Thyroid gland (tissue), 4 donors: ENCODE data around the gene PMFBP1. TPM values are rescaled to one million over a fixed set of nuclear protein-coding genes. Genes with fewer than 3 reads are reported as not detected.

ENCODE experiments used
- DNase-seq, 2 donors: peaks; one replicate each; pipeline ENCODE4 v3.0.0-alpha.2; 2019
- H3K27ac ChIP-seq, 3 donors: fragments of 200-600 bp; sonication (generic); 1 replicate in 2 of 3; 2 replicates in 1 of 3; pipeline ENCODE4 v1.5.1; 2016 to 2019; ENCODE audit warnings: mild to moderate bottlenecking in 1 of 3, moderate library complexity in 1 of 3
- H3K27me3 ChIP-seq: fragments of 200-600 bp; sonication (generic); one replicate; pipeline ENCODE4 v1.5.1; 2019
- H3K36me3 ChIP-seq, 2 donors: fragments of 200-600 bp; sonication (generic); one replicate each; pipeline ENCODE4 v1.5.1; 2016 to 2019
- H3K4me1 ChIP-seq, 2 donors: fragments of 200-600 bp; sonication (generic); one replicate each; pipeline ENCODE4 v1.5.1; 2017 to 2019
- H3K4me3 ChIP-seq, 3 donors: fragments of 200-600 bp; sonication (generic); replicated peaks in 1 of 3; 1 replicate in 2 of 3; 2 replicates in 1 of 3; pipeline ENCODE4 v1.5.1; 2016; ENCODE audit warnings: mild to moderate bottlenecking in 1 of 3
- H3K9me3 ChIP-seq: fragments of 200-600 bp; sonication (generic); one replicate; pipeline ENCODE4 v1.5.1; 2017
- POLR2A ChIP-seq, 2 donors: fragments of 450-650 bp; IDR thresholded peaks; one replicate each; pipeline ENCODE4 v1.6.1; 2017; ENCODE audit warnings: antibody characterized with exemption in 2 of 2, mild to moderate bottlenecking in 2 of 2, moderate library complexity in 1 of 2
- WGBS, 2 donors: methylation state at CpG; one replicate each; pipeline ENCODE4 v1.1.5; 2017; 5-methylcytosine and 5-hydroxymethylcytosine counted together
- intact Hi-C: fragments of 100-400 bp; cut with DNase I; formaldehyde crosslinking; loops from one replicate; pipeline ENCODE4 v1.15.1; 2023
- total RNA-seq, 4 donors: library from RNA; depleted of rRNA; stranded (reverse); fragments of >200 nt; gene quantifications; one replicate each; pipeline ENCODE4 v1.2.3, GENCODE V29; 2016
- TF ChIP-seq, protein P1 (sequence below), 6 experiments: fragments of 200-600 bp in 3 of 6; fragments of 450-650 bp in 3 of 6; sonication (generic) in 3 of 6; IDR thresholded peaks; one replicate each; pipeline ENCODE4 v1.5.1; 2016 to 2019; ENCODE audit warnings: antibody characterized with exemption in 6 of 6, mild to moderate bottlenecking in 2 of 6, inconsistent platforms in 1 of 6, moderate library complexity in 1 of 6

Gene PMFBP1
- total RNA-seq, 4 donors from 2014 or later, result 0.54 to 0.88 (median 0.67) TPM; not detected in 1

DNA sequence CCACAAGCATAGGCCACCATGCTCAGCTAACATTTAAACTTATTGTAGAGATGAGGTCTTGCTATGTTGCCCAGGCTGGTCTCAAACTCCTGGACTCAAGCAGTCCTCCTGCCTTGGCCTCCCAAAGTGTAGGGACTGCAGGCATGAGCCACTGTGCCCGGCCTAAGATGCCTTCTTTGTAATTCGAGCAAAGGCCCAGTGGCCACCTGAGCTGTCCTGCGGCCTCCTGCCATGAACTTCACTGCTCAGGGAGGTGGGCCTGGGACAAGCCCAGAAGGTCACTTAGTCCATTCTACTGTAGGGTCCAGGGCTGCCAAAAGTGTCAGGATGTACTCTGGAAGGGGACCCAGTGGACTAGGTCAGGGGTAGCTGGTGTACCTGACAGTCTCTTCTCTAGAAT lies 47.8 kb downstream of the PMFBP1 start:
- WGBS, 2 donors, result 96 to 100% methylated on average over 2 to 3 of the region's 3 CpGs
- no peak for DNase-seq
- no peaks in the 10 kb centered on the region for H3K36me3 ChIP-seq
- H3K9me3 ChIP-seq, result no peaks in the 10 kb centered on the region
- no peak overlapping the region for H3K27ac ChIP-seq
- no peaks in the 10 kb centered on the region for H3K4me1 ChIP-seq
- H3K27me3 ChIP-seq, result no peaks in the 10 kb centered on the region
- no peak for TF ChIP-seq POLR2A (IDR thresholded peaks at IDR 0.05)
- TF ChIP-seq, protein P1, sequence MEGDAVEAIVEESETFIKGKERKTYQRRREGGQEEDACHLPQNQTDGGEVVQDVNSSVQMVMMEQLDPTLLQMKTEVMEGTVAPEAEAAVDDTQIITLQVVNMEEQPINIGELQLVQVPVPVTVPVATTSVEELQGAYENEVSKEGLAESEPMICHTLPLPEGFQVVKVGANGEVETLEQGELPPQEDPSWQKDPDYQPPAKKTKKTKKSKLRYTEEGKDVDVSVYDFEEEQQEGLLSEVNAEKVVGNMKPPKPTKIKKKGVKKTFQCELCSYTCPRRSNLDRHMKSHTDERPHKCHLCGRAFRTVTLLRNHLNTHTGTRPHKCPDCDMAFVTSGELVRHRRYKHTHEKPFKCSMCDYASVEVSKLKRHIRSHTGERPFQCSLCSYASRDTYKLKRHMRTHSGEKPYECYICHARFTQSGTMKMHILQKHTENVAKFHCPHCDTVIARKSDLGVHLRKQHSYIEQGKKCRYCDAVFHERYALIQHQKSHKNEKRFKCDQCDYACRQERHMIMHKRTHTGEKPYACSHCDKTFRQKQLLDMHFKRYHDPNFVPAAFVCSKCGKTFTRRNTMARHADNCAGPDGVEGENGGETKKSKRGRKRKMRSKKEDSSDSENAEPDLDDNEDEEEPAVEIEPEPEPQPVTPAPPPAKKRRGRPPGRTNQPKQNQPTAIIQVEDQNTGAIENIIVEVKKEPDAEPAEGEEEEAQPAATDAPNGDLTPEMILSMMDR (IDR thresholded peaks at IDR 0.05), result no peak
- intact Hi-C loops, result loop anchor here (10.0 kb wide), 1 partner anchor 341 kb away; no protein-coding TSS in a partner anchor
- H3K4me3 ChIP-seq, result no peak overlapping the region

DNA sequence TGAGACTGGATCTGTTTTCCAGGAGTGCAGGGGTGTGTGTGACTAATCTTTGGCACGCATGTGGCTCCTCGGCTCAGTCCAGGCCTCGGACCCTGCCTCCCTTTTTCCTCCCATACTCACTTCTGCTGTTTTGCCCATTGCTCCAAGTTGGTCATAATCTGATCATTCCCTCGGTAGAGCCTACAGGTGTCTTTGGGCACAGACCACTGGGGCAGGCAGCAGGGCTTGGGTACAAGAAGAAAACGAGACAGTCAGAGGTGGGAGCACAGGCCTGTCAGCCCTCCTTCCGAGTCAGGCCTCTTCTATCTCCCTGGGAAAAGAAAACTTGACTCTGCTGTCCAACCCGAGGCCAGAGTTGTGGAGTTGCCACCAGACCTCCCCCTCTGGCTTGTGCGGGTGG lies 48.5 kb downstream of the PMFBP1 start:
- intact Hi-C loops, result loop anchor here (10.0 kb wide), 1 partner anchor 341 kb away; no protein-coding TSS in a partner anchor
- no peaks in the 10 kb centered on the region for H3K9me3 ChIP-seq
- H3K4me3 ChIP-seq, result no peak overlapping the region
- H3K4me1 ChIP-seq, result no peaks in the 10 kb centered on the region
- H3K27me3 ChIP-seq, result no peaks in the 10 kb centered on the region
- no peak for TF ChIP-seq POLR2A (IDR thresholded peaks at IDR 0.05)
- TF ChIP-seq, protein P1 (IDR thresholded peaks at IDR 0.05), result no peak
- no peak overlapping the region for H3K27ac ChIP-seq
- no peak for DNase-seq
- H3K36me3 ChIP-seq, result no peaks in the 10 kb centered on the region
- 76 to 78% methylated on average over 8 of the region's 8 CpGs for WGBS, 2 donors

DNA sequence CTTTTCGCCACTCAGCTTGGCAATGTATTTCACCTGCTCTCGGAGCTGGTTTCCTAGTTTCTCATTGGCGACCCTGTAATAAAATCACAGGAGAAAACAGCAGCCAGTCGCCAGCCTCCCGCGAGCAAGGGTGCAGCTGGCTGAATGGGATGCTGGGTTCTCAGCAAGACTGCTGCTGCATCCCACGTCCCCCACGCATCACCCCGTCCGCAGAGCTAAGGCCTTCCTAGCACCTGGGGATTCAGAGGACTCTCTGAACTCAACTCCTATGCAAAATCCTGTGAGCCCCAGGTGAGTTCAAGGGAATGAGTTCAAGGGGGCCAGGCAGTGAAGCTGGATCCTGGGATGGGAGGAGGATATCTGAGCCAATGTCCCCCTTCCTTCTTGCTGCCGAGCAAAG lies 49.0 kb downstream of the PMFBP1 start:
- intact Hi-C loops, result loop anchor here (10.0 kb wide), 1 partner anchor 342 kb away; no protein-coding TSS in a partner anchor
- no peak overlapping the region for H3K4me3 ChIP-seq

DNA sequence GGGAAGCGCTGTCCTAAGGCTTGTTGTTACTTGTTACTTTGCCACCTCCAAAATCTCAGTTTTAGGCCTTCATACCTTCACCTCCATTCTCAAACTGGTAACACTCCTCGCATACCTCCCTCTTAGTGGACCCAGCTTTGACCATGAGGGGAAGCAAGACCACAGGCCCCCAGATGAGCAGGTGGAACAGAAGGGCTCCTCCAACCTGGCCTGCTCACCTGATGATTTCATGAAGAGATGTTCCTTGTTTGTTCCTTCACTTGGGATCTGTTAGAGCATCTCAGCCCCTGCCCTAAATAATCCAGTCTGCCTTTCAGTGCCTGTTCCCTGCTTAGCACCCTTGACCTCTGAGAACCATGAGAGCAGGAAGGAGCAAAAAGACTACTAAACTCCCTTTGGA lies 49.6 kb downstream of the PMFBP1 start:
- no peak for TF ChIP-seq POLR2A (IDR thresholded peaks at IDR 0.05)
- 93 to 97% methylated on average over 2 of the region's 2 CpGs for WGBS, 2 donors
- intact Hi-C loops, result loop anchor here (10.0 kb wide), 1 partner anchor 342 kb away; no protein-coding TSS in a partner anchor
- Histone ChIP-seq H3K27ac (no peak overlapping the region), H3K36me3 (no peaks in the 10 kb centered on the region), H3K9me3 (no peaks in the 10 kb centered on the region), H3K27me3 (no peaks in the 10 kb centered on the region), H3K4me1 (peaks cover 0 to 3% of the 10 kb centered on the region in 2 donors), H3K4me3 (no peak overlapping the region)
- no peak for DNase-seq

More for the DNA sequence above, 49.0 kb downstream of the PMFBP1 start:
- WGBS, 2 donors, result 80 to 84% methylated on average over 11 of the region's 11 CpGs
- no peaks in the 10 kb centered on the region for H3K36me3 ChIP-seq
- DNase-seq, result no peak
- H3K27ac ChIP-seq, result no peak overlapping the region
- H3K9me3 ChIP-seq, result no peaks in the 10 kb centered on the region
- TF ChIP-seq POLR2A (IDR thresholded peaks at IDR 0.05), result no peak
- TF ChIP-seq, protein P1 (IDR thresholded peaks at IDR 0.05), result no peak
- H3K27me3 ChIP-seq, result no peaks in the 10 kb centered on the region
- no peaks in the 10 kb centered on the region for H3K4me1 ChIP-seq

DNA sequence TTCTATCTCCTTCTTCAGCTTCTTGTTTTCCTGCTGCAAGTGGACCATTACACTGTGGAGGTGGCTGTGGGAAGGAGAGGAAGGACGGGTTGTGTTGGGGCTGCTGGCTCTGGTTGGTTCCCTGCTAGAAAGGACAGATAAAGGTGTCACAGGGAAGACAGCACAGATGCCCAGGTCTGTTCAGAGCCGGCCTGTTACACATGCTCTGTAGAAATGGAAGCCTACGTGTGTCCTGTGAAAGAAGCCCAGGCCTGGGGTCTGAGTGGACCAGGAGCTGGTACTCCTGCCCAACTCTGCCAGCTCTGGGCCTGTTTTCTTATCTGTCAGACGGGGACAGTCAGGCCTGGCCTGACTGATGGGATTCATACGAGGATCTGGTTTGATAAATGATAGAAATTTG lies 51.9 kb downstream of the PMFBP1 start:
- no peak for DNase-seq
- intact Hi-C loops, result loop anchor here (10.0 kb wide), 1 partner anchor 345 kb away; no protein-coding TSS in a partner anchor
- no peak for TF ChIP-seq POLR2A (IDR thresholded peaks at IDR 0.05)
- TF ChIP-seq, protein P1 (IDR thresholded peaks at IDR 0.05), result no peak
- H3K9me3 ChIP-seq, result no peaks in the 10 kb centered on the region
- no peak overlapping the region for H3K4me3 ChIP-seq
- H3K27me3 ChIP-seq, result no peaks in the 10 kb centered on the region
- 92 to 93% methylated on average over 5 of the region's 5 CpGs for WGBS, 2 donors
- H3K36me3 ChIP-seq, result no peaks in the 10 kb centered on the region
- H3K27ac ChIP-seq, result no peak overlapping the region
- peaks cover 0 to 3% of the 10 kb centered on the region in 2 donors for H3K4me1 ChIP-seq
